Camera-type eye (tissue), 1 donor: ENCODE data around the gene UPB1. TPM values are rescaled to one million over a fixed set of nuclear protein-coding genes. Genes with fewer than 3 reads are reported as not detected.

Experiments
- total RNA-seq: library from RNA; depleted of rRNA; stranded (reverse); fragments of >200 nt; gene quantifications from one replicate; pipeline ENCODE4 v1.2.3, GENCODE V29; 2014

Gene UPB1
- total RNA-seq, result 2.5 TPM

GRCh38 chr22:24494528-24495364 is at the start of gene UPB1:
Gene UPB1, plus strand, starts transcription at chr22:24495332. Its CDS starts 72 bp downstream, at chr22:24495404.

GRCh38 chr22:24554313-24555164 is 59.4 kb downstream of the UPB1 start, which contains the start of gene GUCD1:
Gene GUCD1, minus strand, starts transcription at chr22:24555138. Its CDS starts 147 bp downstream, at chr22:24554991.

GRCh38 chr22:24555165-24556039 is 60.3 kb downstream of the UPB1 start, which contains the start of gene SNRPD3:
Gene SNRPD3, plus strand, starts transcription at chr22:24555999. Its CDS starts 1,676 bp downstream, at chr22:24557675.

Other genes with a start within 250 kb of the UPB1 start
- gene SPECC1L, start 224.5 kb upstream of the UPB1 start, total RNA-seq, result 77.6 TPM
- 18.5 TPM for gene ADORA2A, start 67.7 kb upstream of the UPB1 start, total RNA-seq
- gene GUCD1, start 59.8 kb downstream of the UPB1 start, total RNA-seq, result 54.0 TPM
- gene SNRPD3, start 60.7 kb downstream of the UPB1 start, total RNA-seq, result 214 TPM
- 16.0 TPM for gene LRRC75B, start 97.7 kb downstream of the UPB1 start, total RNA-seq
- gene GGT1, start 107.9 kb downstream of the UPB1 start, total RNA-seq, result 6.3 TPM